Suprapubic skin (tissue), 4 donors: Measurements from ENCODE around the gene SIN3A.

Experiments
- CTCF ChIP-seq, 2 donors: fragments of 200-600 bp in 1 of 2; fragments of 450-650 bp in 1 of 2; sonication (generic) in 1 of 2; IDR thresholded peaks; one replicate each; pipeline ENCODE4 v1.5.1; 2016 to 2019; ENCODE audit warnings: antibody characterized with exemption in 2 of 2, mild to moderate bottlenecking in 1 of 2, moderate library complexity in 1 of 2
- EP300 ChIP-seq: sonication (generic); formaldehyde crosslinking; IDR thresholded peaks from one replicate; pipeline ENCODE4 v1.6.1; 2017; ENCODE audit warnings: antibody characterized with exemption
- POLR2A ChIP-seq, 2 donors: fragments of 450-650 bp; IDR thresholded peaks; one replicate each; pipeline ENCODE4 v1.6.1; 2017; ENCODE audit warnings: antibody characterized with exemption in 2 of 2, mild to moderate bottlenecking in 2 of 2, moderate library complexity in 2 of 2
- POLR2AphosphoS5 ChIP-seq, 3 donors: sonication (generic); formaldehyde crosslinking; IDR thresholded peaks; one replicate each; pipeline ENCODE4 v1.6.1; 2017; ENCODE audit warnings: antibody characterized with exemption in 3 of 3

- no peak for TF ChIP-seq EP300
- TF ChIP-seq CTCF (IDR thresholded peaks at IDR 0.05), result no peak
- no peak for TF ChIP-seq POLR2A (IDR thresholded peaks at IDR 0.05)
- TF ChIP-seq POLR2AphosphoS5 (IDR thresholded peaks at IDR 0.05), result no peak
Measured at GRCh38 chr15:75416584-75416983, 34.9 kb downstream of the SIN3A start.
